ENCODE measurements around the gene LRRC57.
A peak's percentile ranks its signal among the peaks of the same experiment; 100 is the strongest.

Gene LRRC57

DNA sequence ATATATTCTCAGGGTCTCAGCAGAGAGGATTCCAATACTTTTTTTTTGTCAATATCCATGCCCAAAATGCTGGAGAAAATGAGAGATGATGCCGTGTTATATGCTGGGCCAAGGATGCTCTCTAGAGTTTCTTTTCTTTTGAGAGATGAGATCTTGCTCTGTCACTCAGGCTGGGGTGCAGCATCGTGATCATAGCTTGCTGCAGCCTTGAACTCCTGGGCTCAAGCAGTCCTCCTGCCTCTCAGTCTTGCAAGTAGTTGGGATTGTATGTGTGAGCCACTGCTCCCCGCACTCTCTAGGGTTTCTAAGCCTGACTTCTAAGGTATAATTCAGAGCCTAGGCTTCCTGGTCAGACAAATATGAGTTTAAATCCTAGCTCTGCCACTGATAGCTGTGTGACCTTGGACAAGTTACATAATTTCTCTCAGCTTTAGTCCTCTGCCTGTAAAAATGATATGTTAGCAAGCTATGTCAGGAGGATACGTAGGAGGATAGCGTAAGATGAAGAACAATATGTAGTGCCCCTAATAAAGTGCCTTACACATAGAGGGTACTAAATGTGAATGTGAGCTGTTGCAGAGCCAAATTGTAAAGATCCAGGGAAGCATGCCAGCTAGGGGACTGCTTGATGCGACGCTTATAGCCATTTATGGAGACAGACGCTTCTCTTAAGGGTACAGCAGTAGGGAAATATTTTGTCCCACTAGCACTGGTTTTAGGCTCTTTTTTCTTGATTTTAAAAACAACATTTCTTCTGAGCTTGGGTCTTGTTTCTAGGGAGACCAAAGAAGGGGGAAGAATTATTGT, 34.2 kb upstream of the LRRC57 start:
- TF ChIP-seq FOXP2 (optimal IDR thresholded peaks at IDR 0.05; ENCODE audit: borderline replicate concordance, extremely low read depth, extremely low read length, insufficient read depth), result no peak
- TF ChIP-seq REST (IDR thresholded peaks at IDR 0.05; ENCODE audit: insufficient read depth in 1 of 2, low read depth in 2 of 2, low read length in 2 of 2), result no peak
- no peak for TF ChIP-seq SIN3A (IDR thresholded peaks at IDR 0.05; ENCODE audit: borderline replicate concordance, insufficient read depth, low read length)
- no peak for TF ChIP-seq TAF1 (IDR thresholded peaks at IDR 0.05; ENCODE audit: borderline replicate concordance, insufficient read depth, low read length)
- no peak for TF ChIP-seq POLR2AphosphoS5 (IDR thresholded peaks at IDR 0.05; ENCODE audit: low read depth, low read length)

DNA sequence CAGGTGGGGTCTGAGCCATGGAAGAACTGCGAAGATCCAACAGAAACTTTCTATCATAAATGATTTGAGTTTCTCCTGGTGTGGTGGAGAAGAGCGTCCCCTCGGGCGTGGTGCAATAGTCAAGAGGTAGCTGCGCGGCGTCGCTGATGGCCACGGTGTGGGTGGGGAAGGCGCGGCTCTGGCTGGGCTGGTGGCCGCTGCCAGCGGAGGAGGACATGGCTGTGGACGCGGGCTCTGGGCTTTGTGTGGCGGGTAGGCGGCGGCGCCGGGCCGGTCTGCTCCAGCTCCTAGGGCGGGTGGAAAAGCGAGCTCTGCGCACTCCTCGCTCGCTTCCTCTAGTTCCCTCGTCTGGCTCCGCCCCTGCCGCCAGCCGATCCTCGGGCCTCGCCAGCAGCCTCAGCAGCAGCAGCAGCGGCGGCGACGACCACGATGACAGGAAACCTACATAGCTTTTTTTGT, 32.7 kb upstream of the LRRC57 start:
- no peak for TF ChIP-seq TAF1 (IDR thresholded peaks at IDR 0.05; ENCODE audit: borderline replicate concordance, insufficient read depth, low read length)
- peak; percentile 57; the same call in 1 of the 2 replicates for TF ChIP-seq POLR2AphosphoS5 (IDR thresholded peaks at IDR 0.05; ENCODE audit: low read depth, low read length)
- no peak for TF ChIP-seq FOXP2 (optimal IDR thresholded peaks at IDR 0.05; ENCODE audit: borderline replicate concordance, extremely low read depth, extremely low read length, insufficient read depth)

- TF ChIP-seq SIN3A (IDR thresholded peaks at IDR 0.05; ENCODE audit: borderline replicate concordance, insufficient read depth, low read length), result no peak
- no peak for TF ChIP-seq FOXP2 (optimal IDR thresholded peaks at IDR 0.05; ENCODE audit: borderline replicate concordance, extremely low read depth, extremely low read length, insufficient read depth)
- TF ChIP-seq TAF1 (IDR thresholded peaks at IDR 0.05; ENCODE audit: borderline replicate concordance, insufficient read depth, low read length), result no peak
- TF ChIP-seq POLR2AphosphoS5 (IDR thresholded peaks at IDR 0.05; ENCODE audit: low read depth, low read length), result no peak
- no peak for TF ChIP-seq REST (IDR thresholded peaks at IDR 0.05; ENCODE audit: insufficient read depth in 1 of 2, low read depth in 2 of 2, low read length in 2 of 2)
Measured at GRCh38 chr15:42578984-42579537, 30.5 kb upstream of the LRRC57 start.

DNA sequence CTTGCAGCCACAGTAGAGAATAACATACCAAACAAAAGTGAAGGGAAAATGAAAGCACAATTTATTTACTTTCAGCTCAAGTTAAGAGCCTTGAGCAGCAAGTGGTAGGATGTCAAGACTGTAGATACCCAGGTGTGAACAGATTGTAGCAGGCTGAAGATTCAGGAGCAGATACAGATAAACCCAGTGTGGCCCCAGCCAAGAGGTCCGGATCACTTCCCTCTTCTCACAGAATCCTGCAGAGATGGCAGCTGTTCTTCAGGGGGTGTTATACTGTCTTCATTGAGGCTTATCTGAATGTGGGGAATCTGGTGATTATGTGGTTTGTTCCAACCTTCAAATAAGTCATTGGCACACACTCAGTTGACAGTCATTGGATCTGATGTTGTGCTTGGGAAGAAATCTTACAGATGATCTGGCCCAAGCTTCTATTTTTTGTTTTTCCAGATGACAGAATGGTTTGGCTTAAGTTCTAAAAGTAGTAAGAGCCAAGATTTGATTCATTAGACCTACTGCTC, 29.0 kb upstream of the LRRC57 start:
- no peak for TF ChIP-seq REST (IDR thresholded peaks at IDR 0.05; ENCODE audit: insufficient read depth in 1 of 2, low read depth in 2 of 2, low read length in 2 of 2)
- no peak for TF ChIP-seq SIN3A (IDR thresholded peaks at IDR 0.05; ENCODE audit: borderline replicate concordance, insufficient read depth, low read length)
- no peak for TF ChIP-seq TAF1 (IDR thresholded peaks at IDR 0.05; ENCODE audit: borderline replicate concordance, insufficient read depth, low read length)
- TF ChIP-seq POLR2AphosphoS5 (IDR thresholded peaks at IDR 0.05; ENCODE audit: low read depth, low read length), result no peak
- no peak for TF ChIP-seq FOXP2 (optimal IDR thresholded peaks at IDR 0.05; ENCODE audit: borderline replicate concordance, extremely low read depth, extremely low read length, insufficient read depth)

DNA sequence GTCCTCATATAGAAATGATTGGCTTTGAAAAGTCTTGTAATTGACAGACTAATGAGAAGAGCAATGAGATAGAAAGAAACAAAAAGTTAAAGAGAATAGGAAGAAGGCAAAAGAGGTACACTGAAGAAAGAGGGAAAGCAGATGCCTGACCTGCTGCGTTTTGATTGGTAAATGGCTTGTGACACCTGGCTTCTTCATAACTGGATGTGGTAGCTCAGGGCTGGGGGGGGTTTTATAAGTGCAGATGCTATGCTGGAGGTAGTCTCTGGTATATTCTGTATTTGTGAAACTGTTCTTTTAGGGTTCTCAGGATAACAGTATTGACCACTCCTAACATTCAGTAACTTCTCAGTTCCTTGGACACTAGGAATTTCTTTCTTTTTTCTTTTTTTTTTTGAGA, 28.2 kb upstream of the LRRC57 start:
- TF ChIP-seq REST (IDR thresholded peaks at IDR 0.05; ENCODE audit: insufficient read depth in 1 of 2, low read depth in 2 of 2, low read length in 2 of 2), result no peak
- TF ChIP-seq FOXP2 (optimal IDR thresholded peaks at IDR 0.05; ENCODE audit: borderline replicate concordance, extremely low read depth, extremely low read length, insufficient read depth), result no peak
- TF ChIP-seq POLR2AphosphoS5 (IDR thresholded peaks at IDR 0.05; ENCODE audit: low read depth, low read length), result no peak
- TF ChIP-seq TAF1 (IDR thresholded peaks at IDR 0.05; ENCODE audit: borderline replicate concordance, insufficient read depth, low read length), result no peak
- no peak for TF ChIP-seq SIN3A (IDR thresholded peaks at IDR 0.05; ENCODE audit: borderline replicate concordance, insufficient read depth, low read length)

All from PFSK-1 (cell line).